ENCODE results near the gene EVA1C.

DNA sequence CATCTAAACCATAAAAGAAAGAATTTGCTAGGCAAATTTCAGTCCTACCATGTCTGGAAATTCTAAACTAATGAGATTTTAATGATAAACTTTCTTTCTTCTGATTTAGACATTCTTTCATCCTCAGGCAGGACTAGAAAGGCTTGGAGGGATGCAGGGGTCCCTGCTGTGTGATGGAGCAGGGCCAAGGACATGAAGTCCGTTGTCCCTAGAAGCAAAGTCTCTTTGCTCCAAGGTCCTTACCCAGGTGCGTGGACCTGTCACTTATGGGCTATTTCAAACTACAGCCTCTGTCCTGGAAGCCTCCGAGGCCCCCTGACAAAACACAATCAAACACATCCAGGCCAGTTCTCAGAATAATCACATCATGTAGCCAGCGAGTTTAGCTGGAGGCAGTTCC, 46.3 kb upstream of the EVA1C start:
- TF ChIP-seq ESRRA (IDR thresholded peaks at IDR 0.05; ENCODE audit: borderline replicate concordance, low read depth) = no peak
- TF ChIP-seq, protein P1, sequence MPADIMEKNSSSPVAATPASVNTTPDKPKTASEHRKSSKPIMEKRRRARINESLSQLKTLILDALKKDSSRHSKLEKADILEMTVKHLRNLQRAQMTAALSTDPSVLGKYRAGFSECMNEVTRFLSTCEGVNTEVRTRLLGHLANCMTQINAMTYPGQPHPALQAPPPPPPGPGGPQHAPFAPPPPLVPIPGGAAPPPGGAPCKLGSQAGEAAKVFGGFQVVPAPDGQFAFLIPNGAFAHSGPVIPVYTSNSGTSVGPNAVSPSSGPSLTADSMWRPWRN (IDR thresholded peaks at IDR 0.05; ENCODE audit: low read depth) = no peak
- TF ChIP-seq PML (IDR thresholded peaks at IDR 0.05; ENCODE audit: low read length) = no peak
- TF ChIP-seq TEAD2 (tag; IDR thresholded peaks at IDR 0.05) = no peak
- TF ChIP-seq, protein P2, sequence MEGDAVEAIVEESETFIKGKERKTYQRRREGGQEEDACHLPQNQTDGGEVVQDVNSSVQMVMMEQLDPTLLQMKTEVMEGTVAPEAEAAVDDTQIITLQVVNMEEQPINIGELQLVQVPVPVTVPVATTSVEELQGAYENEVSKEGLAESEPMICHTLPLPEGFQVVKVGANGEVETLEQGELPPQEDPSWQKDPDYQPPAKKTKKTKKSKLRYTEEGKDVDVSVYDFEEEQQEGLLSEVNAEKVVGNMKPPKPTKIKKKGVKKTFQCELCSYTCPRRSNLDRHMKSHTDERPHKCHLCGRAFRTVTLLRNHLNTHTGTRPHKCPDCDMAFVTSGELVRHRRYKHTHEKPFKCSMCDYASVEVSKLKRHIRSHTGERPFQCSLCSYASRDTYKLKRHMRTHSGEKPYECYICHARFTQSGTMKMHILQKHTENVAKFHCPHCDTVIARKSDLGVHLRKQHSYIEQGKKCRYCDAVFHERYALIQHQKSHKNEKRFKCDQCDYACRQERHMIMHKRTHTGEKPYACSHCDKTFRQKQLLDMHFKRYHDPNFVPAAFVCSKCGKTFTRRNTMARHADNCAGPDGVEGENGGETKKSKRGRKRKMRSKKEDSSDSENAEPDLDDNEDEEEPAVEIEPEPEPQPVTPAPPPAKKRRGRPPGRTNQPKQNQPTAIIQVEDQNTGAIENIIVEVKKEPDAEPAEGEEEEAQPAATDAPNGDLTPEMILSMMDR (IDR thresholded peaks at IDR 0.05 in 2 of 3, conservative IDR thresholded peaks at IDR 0.05 in 1 of 3; ENCODE audit: insufficient read depth in 2 of 3, low read depth in 1 of 3, low read length in 3 of 3) = no peak
- TF ChIP-seq, protein P3, sequence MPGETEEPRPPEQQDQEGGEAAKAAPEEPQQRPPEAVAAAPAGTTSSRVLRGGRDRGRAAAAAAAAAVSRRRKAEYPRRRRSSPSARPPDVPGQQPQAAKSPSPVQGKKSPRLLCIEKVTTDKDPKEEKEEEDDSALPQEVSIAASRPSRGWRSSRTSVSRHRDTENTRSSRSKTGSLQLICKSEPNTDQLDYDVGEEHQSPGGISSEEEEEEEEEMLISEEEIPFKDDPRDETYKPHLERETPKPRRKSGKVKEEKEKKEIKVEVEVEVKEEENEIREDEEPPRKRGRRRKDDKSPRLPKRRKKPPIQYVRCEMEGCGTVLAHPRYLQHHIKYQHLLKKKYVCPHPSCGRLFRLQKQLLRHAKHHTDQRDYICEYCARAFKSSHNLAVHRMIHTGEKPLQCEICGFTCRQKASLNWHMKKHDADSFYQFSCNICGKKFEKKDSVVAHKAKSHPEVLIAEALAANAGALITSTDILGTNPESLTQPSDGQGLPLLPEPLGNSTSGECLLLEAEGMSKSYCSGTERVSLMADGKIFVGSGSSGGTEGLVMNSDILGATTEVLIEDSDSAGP (CRISPR knock-in tag; IDR thresholded peaks at IDR 0.05) = no peak
